HEK293 (cell line): ENCODE data around the gene CARM1.

Experiments
- CTCF ChIA-PET: fragments of 350-600 bp; formaldehyde crosslinking; extraction: SDS; loops from one replicate; lab custom pipeline; 2021; ENCODE audit warnings: antibody characterized with exemption; lab: Yijun Ruan, JAX
- POLR2A ChIA-PET: fragments of 300-600 bp; formaldehyde crosslinking; extraction: SDS; loops from one replicate; lab custom pipeline; 2020; ENCODE audit warnings: antibody characterized with exemption, inconsistent platforms; lab: Yijun Ruan, JAX
- H3K27ac ChIP-seq: fragments of 200-500 bp; sonication (Bioruptor generic); 2 replicates; pipeline ENCODE4 v1.5.1; 2014; ENCODE audit warnings: low read depth, low read length, control low read depth, inconsistent platforms; ENCODE audit errors: extremely low read depth
- H3K36me3 ChIP-seq, 2 experiments: fragments of 200-500 bp in 1 of 2; sonication (Bioruptor generic) in 1 of 2; 1 replicate in 1 of 2; 2 replicates in 1 of 2; pipeline ENCODE4 v1.5.1; 2014 to 2017; ENCODE audit warnings: inconsistent platforms in 2 of 2, low read length in 2 of 2; ENCODE audit not compliant: control insufficient read depth in 2 of 2, insufficient read depth in 1 of 2
- H3K4me1 ChIP-seq: fragments of 200-500 bp; sonication (Bioruptor generic); 2 replicates; pipeline ENCODE4 v1.5.1; 2014; ENCODE audit warnings: mild to moderate bottlenecking, low read length, inconsistent platforms; ENCODE audit not compliant: control insufficient read depth, insufficient read depth
- H3K4me3 ChIP-seq: 2 replicates; pipeline ENCODE4 v1.5.1; 2011; ENCODE audit warnings: low read depth, mild to moderate bottlenecking, control low read depth, low read length, moderate library complexity
- H3K9me3 ChIP-seq: fragments of 200-500 bp; sonication (Bioruptor generic); 2 replicates; pipeline ENCODE4 v1.5.1; 2014; ENCODE audit warnings: low read depth, low read length, inconsistent platforms; ENCODE audit not compliant: control insufficient read depth, insufficient read depth
- EGR2 ChIP-seq: fragments of 450-650 bp; formaldehyde crosslinking; IDR thresholded peaks from 2 replicates; pipeline ENCODE4 v1.5.1; 2016; ENCODE audit warnings: low read depth, missing biosample characterization, missing genetic modification characterization
- GLI2 ChIP-seq: fragments of 450-650 bp; formaldehyde crosslinking; IDR thresholded peaks from 2 replicates; pipeline ENCODE4; 2017; ENCODE audit warnings: missing biosample characterization, missing genetic modification characterization, low read depth, borderline replicate concordance
- KLF9 ChIP-seq: fragments of 450-650 bp; formaldehyde crosslinking; IDR thresholded peaks from 2 replicates; pipeline ENCODE4 v1.5.1; 2016; ENCODE audit warnings: missing biosample characterization, missing genetic modification characterization, low read depth
- YY1 ChIP-seq: fragments of 450-650 bp; formaldehyde crosslinking; IDR thresholded peaks from 2 replicates; pipeline ENCODE4 v1.5.1; 2018; ENCODE audit warnings: missing biosample characterization, missing genetic modification characterization
- ZFHX2 ChIP-seq: fragments of 450-650 bp; formaldehyde crosslinking; conservative IDR thresholded peaks from 2 replicates; pipeline ENCODE4 v1.5.1; 2016; ENCODE audit warnings: missing biosample characterization, missing genetic modification characterization
- ZNF114 ChIP-seq: fragments of 450-650 bp; formaldehyde crosslinking; IDR thresholded peaks from 2 replicates; pipeline ENCODE4 v1.5.0; 2017; ENCODE audit warnings: missing biosample characterization, missing genetic modification characterization
- ZNF132 ChIP-seq: fragments of 450-650 bp; formaldehyde crosslinking; IDR thresholded peaks from 2 replicates; pipeline ENCODE4 v1.5.1; 2017; ENCODE audit warnings: missing biosample characterization, missing genetic modification characterization, borderline replicate concordance
- ZNF548 ChIP-seq: fragments of 450-650 bp; formaldehyde crosslinking; IDR thresholded peaks from 2 replicates; pipeline ENCODE4 v1.5.1; 2016; ENCODE audit warnings: missing biosample characterization, missing genetic modification characterization
- ZNF596 ChIP-seq: fragments of 450-650 bp; IDR thresholded peaks from 2 replicates; pipeline ENCODE4 v1.5.0; 2018; ENCODE audit warnings: missing biosample characterization, mild to moderate bottlenecking, missing genetic modification characterization, moderate library complexity
- ZNF600 ChIP-seq: fragments of 450-650 bp; formaldehyde crosslinking; IDR thresholded peaks from 2 replicates; pipeline ENCODE4 v1.5.1; 2016; ENCODE audit warnings: missing biosample characterization, missing genetic modification characterization
- ZNF610 ChIP-seq: fragments of 450-650 bp; formaldehyde crosslinking; IDR thresholded peaks from 2 replicates; pipeline ENCODE4 v1.5.1; 2016; ENCODE audit warnings: missing biosample characterization, missing genetic modification characterization, borderline replicate concordance
- ZNF830 ChIP-seq: fragments of 450-650 bp; IDR thresholded peaks from 2 replicates; pipeline ENCODE4 v1.5.0; 2018; ENCODE audit warnings: missing biosample characterization, missing genetic modification characterization, low read depth, mild to moderate bottlenecking, moderate library complexity
- ZNF843 ChIP-seq: fragments of 450-650 bp; formaldehyde crosslinking; IDR thresholded peaks from 2 replicates; pipeline ENCODE4 v1.5.1; 2016; ENCODE audit warnings: missing biosample characterization, missing genetic modification characterization
- TF ChIP-seq, protein P1 (sequence below): fragments of 450-650 bp; formaldehyde crosslinking; IDR thresholded peaks from 2 replicates; pipeline ENCODE4 v1.5.1; 2016; ENCODE audit warnings: missing biosample characterization, missing genetic modification characterization
- TF ChIP-seq, protein P2 (sequence below): fragments of 450-650 bp; formaldehyde crosslinking; IDR thresholded peaks from 2 replicates; pipeline ENCODE4 v1.5.1; 2016; ENCODE audit warnings: missing biosample characterization, missing genetic modification characterization
- TF ChIP-seq, protein P3 (sequence below): fragments of 450-650 bp; formaldehyde crosslinking; IDR thresholded peaks from 2 replicates; pipeline ENCODE4 v1.5.1; 2016; ENCODE audit warnings: missing biosample characterization, missing genetic modification characterization, borderline replicate concordance
- TF ChIP-seq, protein P4 (sequence below): fragments of 450-650 bp; formaldehyde crosslinking; IDR thresholded peaks from 2 replicates; pipeline ENCODE4 v1.5.1; 2016; ENCODE audit warnings: missing biosample characterization, missing genetic modification characterization
- TF ChIP-seq, protein P5 (sequence below): fragments of 450-650 bp; IDR thresholded peaks from 2 replicates; pipeline ENCODE4 v1.5.1; 2018; ENCODE audit warnings: missing biosample characterization, missing genetic modification characterization
- TF ChIP-seq, protein P6 (sequence below): sonication (generic); formaldehyde crosslinking; IDR thresholded peaks from 2 replicates; pipeline ENCODE4 v1.8.1; 2022; ENCODE audit warnings: mild to moderate bottlenecking, moderate library complexity, missing genetic modification reagents

CARM1 gene

DNA sequence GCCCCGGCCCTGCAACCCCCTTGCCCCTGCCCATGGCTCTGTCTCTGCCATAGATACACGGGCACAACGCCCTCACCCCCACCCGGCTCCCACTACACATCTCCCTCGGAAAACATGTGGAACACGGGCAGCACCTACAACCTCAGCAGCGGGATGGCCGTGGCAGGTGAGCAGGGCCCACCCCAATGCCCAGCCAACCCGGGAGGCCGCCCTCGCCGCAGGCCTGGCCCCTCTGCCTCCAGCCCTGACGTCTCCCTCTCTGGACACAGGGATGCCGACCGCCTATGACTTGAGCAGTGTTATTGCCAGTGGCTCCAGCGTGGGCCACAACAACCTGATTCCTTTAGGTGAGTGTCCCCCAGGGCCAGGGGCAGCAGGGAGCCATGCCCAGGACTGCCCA lies 49.4 kb downstream of the CARM1 start:
- TF ChIP-seq KLF9 (tag by site-specific recombination) = no peak
- TF ChIP-seq, protein P1, sequence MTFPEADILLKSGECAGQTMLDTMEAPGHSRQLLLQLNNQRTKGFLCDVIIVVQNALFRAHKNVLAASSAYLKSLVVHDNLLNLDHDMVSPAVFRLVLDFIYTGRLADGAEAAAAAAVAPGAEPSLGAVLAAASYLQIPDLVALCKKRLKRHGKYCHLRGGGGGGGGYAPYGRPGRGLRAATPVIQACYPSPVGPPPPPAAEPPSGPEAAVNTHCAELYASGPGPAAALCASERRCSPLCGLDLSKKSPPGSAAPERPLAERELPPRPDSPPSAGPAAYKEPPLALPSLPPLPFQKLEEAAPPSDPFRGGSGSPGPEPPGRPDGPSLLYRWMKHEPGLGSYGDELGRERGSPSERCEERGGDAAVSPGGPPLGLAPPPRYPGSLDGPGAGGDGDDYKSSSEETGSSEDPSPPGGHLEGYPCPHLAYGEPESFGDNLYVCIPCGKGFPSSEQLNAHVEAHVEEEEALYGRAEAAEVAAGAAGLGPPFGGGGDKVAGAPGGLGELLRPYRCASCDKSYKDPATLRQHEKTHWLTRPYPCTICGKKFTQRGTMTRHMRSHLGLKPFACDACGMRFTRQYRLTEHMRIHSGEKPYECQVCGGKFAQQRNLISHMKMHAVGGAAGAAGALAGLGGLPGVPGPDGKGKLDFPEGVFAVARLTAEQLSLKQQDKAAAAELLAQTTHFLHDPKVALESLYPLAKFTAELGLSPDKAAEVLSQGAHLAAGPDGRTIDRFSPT = peak; percentile 37; the same call in 1 of the 2 replicates
- CTCF ChIA-PET = no interaction called here
- Histone ChIP-seq H3K4me3 (no peak overlapping the region), H3K36me3 (peaks cover 0 to 86% of the 10 kb centered on the region in 2 experiments; a peak in 2 of 3 replicates), H3K9me3 (no peaks in the 10 kb centered on the region), H3K27ac (no peak overlapping the region), H3K4me1 (no peaks in the 10 kb centered on the region)
- POLR2A ChIA-PET = no interaction called here

DNA sequence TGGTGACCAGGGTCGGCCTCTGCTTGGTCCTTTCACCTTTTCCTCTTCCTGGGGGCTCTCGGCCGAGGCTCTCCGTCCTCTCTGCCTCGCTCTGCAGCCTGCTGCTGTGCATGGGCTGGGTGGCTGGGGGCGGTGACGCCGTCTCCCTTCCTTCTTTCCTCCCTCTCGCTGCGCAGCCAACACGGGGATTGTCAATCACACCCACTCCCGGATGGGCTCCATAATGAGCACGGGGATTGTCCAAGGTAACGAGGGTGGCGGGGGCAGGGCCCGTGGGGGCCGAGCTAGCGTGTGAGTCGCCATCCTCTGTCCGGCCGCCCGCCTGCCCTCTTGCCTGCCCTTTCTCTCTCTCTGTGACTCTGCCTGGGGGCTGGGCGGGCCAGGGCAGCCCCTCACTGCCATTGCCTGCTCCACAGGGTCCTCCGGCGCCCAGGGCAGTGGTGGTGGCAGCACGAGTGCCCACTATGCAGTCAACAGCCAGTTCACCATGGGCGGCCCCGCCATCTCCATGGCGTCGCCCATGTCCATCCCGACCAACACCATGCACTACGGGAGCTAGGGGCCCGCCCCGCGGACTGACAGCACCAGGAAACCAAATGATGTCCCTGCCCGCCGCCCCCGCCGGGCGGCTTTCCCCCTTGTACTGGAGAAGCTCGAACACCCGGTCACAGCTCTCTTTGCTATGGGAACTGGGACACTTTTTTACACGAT lies 50.0 kb downstream of the CARM1 start:
- TF ChIP-seq EGR2 (tag by site-specific recombination) = peak; percentile 57
- TF ChIP-seq ZNF114 = no peak
- TF ChIP-seq ZFHX2 (tag by site-specific recombination) = peak; percentile 56
- TF ChIP-seq ZNF600 = peak; percentile 10; the same call in 1 of the 2 replicates
- TF ChIP-seq, all 188 proteins: peak for 3
- CTCF ChIA-PET = interaction anchor here (0.6 to 1.0 kb wide), 2 partner anchors 50 to 425 kb away, joined by 3 to 4 read pairs; partner anchors contain the start of gene CARM1
- POLR2A ChIA-PET = interaction anchor here (0.7 kb wide), 1 partner anchor 35 kb away, joined by 4 read pairs; no protein-coding TSS in a partner anchor
- peaks cover 0 to 82% of the 10 kb centered on the region in 2 experiments; a peak in 2 of 3 replicates for H3K36me3 ChIP-seq
- H3K9me3 ChIP-seq = no peaks in the 10 kb centered on the region
- no peaks in the 10 kb centered on the region for H3K4me1 ChIP-seq
- no peak overlapping the region for H3K4me3 ChIP-seq
- no peak overlapping the region for H3K27ac ChIP-seq

DNA sequence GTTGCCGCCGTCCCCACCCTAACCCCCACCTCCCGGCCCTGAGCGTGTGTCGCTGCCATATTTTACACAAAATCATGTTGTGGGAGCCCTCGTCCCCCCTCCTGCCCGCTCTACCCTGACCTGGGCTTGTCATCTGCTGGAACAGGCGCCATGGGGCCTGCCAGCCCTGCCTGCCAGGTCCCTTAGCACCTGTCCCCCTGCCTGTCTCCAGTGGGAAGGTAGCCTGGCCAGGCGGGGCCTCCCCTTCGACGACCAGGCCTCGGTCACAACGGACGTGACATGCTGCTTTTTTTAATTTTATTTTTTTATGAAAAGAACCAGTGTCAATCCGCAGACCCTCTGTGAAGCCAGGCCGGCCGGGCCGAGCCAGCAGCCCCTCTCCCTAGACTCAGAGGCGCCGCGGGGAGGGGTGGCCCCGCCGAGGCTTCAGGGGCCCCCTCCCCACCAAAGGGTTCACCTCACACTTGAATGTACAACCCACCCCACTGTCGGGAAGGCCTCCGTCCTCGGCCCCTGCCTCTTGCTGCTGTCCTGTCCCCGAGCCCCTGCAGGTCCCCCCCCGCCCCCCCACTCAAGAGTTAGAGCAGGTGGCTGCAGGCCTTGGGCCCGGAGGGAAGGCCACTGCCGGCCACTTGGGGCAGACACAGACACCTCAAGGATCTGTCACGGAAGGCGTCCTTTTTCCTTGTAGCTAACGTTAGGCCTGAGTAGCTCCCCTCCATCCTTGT lies 50.7 kb downstream of the CARM1 start:
- H3K9me3 ChIP-seq = no peaks in the 10 kb centered on the region
- ChIA-PET POLR2A (interaction anchor here (0.7 kb wide), 1 partner anchor 36 kb away, joined by 4 read pairs; no protein-coding TSS in a partner anchor), CTCF (interaction anchor here (0.6 to 1.0 kb wide), 2 partner anchors 51 to 426 kb away, joined by 3 to 4 read pairs; partner anchors contain the start of gene CARM1)
- H3K4me3 ChIP-seq = no peak overlapping the region
- no peak overlapping the region for H3K27ac ChIP-seq
- peaks cover 0 to 77% of the 10 kb centered on the region in 2 experiments; a peak in 2 of 3 replicates for H3K36me3 ChIP-seq
- no peaks in the 10 kb centered on the region for H3K4me1 ChIP-seq
- no peak for TF ChIP-seq ZNF132
- no peak for TF ChIP-seq ZNF843
- no peak for TF ChIP-seq ZNF548 (tag by site-specific recombination)
- TF ChIP-seq ZNF830 (tag by site-specific recombination) = no peak
- TF ChIP-seq, protein P2, sequence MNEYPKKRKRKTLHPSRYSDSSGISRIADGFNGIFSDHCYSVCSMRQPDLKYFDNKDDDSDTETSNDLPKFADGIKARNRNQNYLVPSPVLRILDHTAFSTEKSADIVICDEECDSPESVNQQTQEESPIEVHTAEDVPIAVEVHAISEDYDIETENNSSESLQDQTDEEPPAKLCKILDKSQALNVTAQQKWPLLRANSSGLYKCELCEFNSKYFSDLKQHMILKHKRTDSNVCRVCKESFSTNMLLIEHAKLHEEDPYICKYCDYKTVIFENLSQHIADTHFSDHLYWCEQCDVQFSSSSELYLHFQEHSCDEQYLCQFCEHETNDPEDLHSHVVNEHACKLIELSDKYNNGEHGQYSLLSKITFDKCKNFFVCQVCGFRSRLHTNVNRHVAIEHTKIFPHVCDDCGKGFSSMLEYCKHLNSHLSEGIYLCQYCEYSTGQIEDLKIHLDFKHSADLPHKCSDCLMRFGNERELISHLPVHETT (tag by site-specific recombination) = no peak
- TF ChIP-seq ZNF610 (tag by site-specific recombination) = no peak
- no peak for TF ChIP-seq YY1 (tag by site-specific recombination)
- TF ChIP-seq, protein P3, sequence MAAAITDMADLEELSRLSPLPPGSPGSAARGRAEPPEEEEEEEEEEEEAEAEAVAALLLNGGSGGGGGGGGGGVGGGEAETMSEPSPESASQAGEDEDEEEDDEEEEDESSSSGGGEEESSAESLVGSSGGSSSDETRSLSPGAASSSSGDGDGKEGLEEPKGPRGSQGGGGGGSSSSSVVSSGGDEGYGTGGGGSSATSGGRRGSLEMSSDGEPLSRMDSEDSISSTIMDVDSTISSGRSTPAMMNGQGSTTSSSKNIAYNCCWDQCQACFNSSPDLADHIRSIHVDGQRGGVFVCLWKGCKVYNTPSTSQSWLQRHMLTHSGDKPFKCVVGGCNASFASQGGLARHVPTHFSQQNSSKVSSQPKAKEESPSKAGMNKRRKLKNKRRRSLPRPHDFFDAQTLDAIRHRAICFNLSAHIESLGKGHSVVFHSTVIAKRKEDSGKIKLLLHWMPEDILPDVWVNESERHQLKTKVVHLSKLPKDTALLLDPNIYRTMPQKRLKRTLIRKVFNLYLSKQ = no peak
- TF ChIP-seq, protein P4, sequence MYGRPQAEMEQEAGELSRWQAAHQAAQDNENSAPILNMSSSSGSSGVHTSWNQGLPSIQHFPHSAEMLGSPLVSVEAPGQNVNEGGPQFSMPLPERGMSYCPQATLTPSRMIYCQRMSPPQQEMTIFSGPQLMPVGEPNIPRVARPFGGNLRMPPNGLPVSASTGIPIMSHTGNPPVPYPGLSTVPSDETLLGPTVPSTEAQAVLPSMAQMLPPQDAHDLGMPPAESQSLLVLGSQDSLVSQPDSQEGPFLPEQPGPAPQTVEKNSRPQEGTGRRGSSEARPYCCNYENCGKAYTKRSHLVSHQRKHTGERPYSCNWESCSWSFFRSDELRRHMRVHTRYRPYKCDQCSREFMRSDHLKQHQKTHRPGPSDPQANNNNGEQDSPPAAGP (tag by site-specific recombination) = no peak
- no peak for TF ChIP-seq ZNF596 (tag by site-specific recombination)
- TF ChIP-seq GLI2 (tag by site-specific recombination) = no peak
- TF ChIP-seq EGR2 (tag by site-specific recombination) = no peak
- TF ChIP-seq, protein P5, sequence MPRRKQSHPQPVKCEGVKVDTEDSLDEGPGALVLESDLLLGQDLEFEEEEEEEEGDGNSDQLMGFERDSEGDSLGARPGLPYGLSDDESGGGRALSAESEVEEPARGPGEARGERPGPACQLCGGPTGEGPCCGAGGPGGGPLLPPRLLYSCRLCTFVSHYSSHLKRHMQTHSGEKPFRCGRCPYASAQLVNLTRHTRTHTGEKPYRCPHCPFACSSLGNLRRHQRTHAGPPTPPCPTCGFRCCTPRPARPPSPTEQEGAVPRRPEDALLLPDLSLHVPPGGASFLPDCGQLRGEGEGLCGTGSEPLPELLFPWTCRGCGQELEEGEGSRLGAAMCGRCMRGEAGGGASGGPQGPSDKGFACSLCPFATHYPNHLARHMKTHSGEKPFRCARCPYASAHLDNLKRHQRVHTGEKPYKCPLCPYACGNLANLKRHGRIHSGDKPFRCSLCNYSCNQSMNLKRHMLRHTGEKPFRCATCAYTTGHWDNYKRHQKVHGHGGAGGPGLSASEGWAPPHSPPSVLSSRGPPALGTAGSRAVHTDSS (tag by site-specific recombination) = no peak
- TF ChIP-seq, protein P6, sequence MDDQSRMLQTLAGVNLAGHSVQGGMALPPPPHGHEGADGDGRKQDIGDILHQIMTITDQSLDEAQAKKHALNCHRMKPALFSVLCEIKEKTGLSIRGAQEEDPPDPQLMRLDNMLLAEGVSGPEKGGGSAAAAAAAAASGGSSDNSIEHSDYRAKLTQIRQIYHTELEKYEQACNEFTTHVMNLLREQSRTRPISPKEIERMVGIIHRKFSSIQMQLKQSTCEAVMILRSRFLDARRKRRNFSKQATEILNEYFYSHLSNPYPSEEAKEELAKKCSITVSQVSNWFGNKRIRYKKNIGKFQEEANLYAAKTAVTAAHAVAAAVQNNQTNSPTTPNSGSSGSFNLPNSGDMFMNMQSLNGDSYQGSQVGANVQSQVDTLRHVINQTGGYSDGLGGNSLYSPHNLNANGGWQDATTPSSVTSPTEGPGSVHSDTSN (CRISPR knock-in tag) = no peak
